ENCODE measurements around the gene ATP10A. TPM values are rescaled to one million over a fixed set of nuclear protein-coding genes. Genes with fewer than 3 reads are reported as not detected.
A peak's percentile ranks its signal among the peaks of the same experiment; 100 is the strongest.

The ATP10A gene
- polyA plus RNA-seq, 3 donors: 0.71 to 3.9 (median 0.92) TPM

GRCh38 chr15:25680686-25681025 is 182.5 kb downstream of the ATP10A start:
- intact Hi-C loops (cut with micrococcal nuclease): no loop called here
- Histone ChIP-seq H2AFZ (ENCODE audit: insufficient read depth, low read depth, low read length, poor library complexity, severe bottlenecking) (no peak overlapping the region), H3K9ac (ENCODE audit: insufficient read depth, low read length, poor library complexity, severe bottlenecking) (no peak overlapping the region), H3K4me2 (replicated peaks; ENCODE audit: extremely low read depth, low read length, poor library complexity, severe bottlenecking) (no peak overlapping the region), H3K79me2 (ENCODE audit: insufficient read depth, low read length) (no peaks in the 10 kb centered on the region), H3K36me3 (replicated peaks in 1 of 2; ENCODE audit: control insufficient read depth in 1 of 2, insufficient read depth in 2 of 2, low read length in 2 of 2) (peaks cover 0 to 28% of the 10 kb centered on the region in 2 donors), H3K27ac (ENCODE audit: low read depth in 1 of 2, low read length in 2 of 2) (no peak overlapping the region), H3K4me1 (ENCODE audit: control insufficient read depth in 1 of 2, insufficient read depth in 2 of 2, low read length in 2 of 2) (no peaks in the 10 kb centered on the region), H3K27me3 (ENCODE audit: control insufficient read depth in 2 of 2, insufficient read depth in 2 of 2, low read length in 2 of 2) (no peaks in the 10 kb centered on the region), H3K9me3 (replicated peaks in 1 of 2; ENCODE audit: control insufficient read depth in 1 of 2, insufficient read depth in 1 of 2, low read length in 2 of 2) (peaks cover 0 to 7% of the 10 kb centered on the region in 2 donors), H3K4me3 (replicated peaks in 1 of 3; ENCODE audit: low read depth in 2 of 3, low read length in 3 of 3) (no peak overlapping the region), H4K20me1 (ENCODE audit: insufficient read depth, low read length) (no peaks in the 10 kb centered on the region)
- WGBS (ENCODE audit: insufficient coverage): 97% methylated on average over 7 of the region's 9 CpGs
- H3K4me1 Mint-ChIP-seq: no peaks in the 10 kb centered on the region
- no peak overlapping the region for H3K27ac Mint-ChIP-seq
- H3K27me3 Mint-ChIP-seq (ENCODE audit: low read depth in 3 of 3): no peaks in the 10 kb centered on the region
- no peak for DNase-seq
- no peak overlapping the region for H3K4me3 Mint-ChIP-seq
- no peak for TF ChIP-seq CTCF (IDR thresholded peaks at IDR 0.05)
- H3K36me3 Mint-ChIP-seq: peaks cover 14 to 21% of the 10 kb centered on the region in 2 donors
- H3K9me3 Mint-ChIP-seq: peaks cover 4 to 13% (median 7%) of the 10 kb centered on the region in 7 donors

GRCh38 chr15:25679964-25680685 is 183.0 kb downstream of the ATP10A start:
- H3K36me3 Mint-ChIP-seq: peaks cover 14 to 21% of the 10 kb centered on the region in 2 donors
- H3K27ac Mint-ChIP-seq: peak overlapping the region in 1 of 7 donors; percentile 27
- Histone ChIP-seq H4K20me1 (ENCODE audit: insufficient read depth, low read length) (no peaks in the 10 kb centered on the region), H3K27ac (ENCODE audit: low read depth in 1 of 2, low read length in 2 of 2) (no peak overlapping the region), H3K9ac (ENCODE audit: insufficient read depth, low read length, poor library complexity, severe bottlenecking) (no peak overlapping the region), H3K4me2 (replicated peaks; ENCODE audit: extremely low read depth, low read length, poor library complexity, severe bottlenecking) (no peak overlapping the region), H3K4me1 (ENCODE audit: control insufficient read depth in 1 of 2, insufficient read depth in 2 of 2, low read length in 2 of 2) (no peaks in the 10 kb centered on the region), H3K79me2 (ENCODE audit: insufficient read depth, low read length) (no peaks in the 10 kb centered on the region), H3K9me3 (replicated peaks in 1 of 2; ENCODE audit: control insufficient read depth in 1 of 2, insufficient read depth in 1 of 2, low read length in 2 of 2) (peaks cover 0 to 7% of the 10 kb centered on the region in 2 donors), H3K4me3 (replicated peaks in 1 of 3; ENCODE audit: low read depth in 2 of 3, low read length in 3 of 3) (no peak overlapping the region), H2AFZ (ENCODE audit: insufficient read depth, low read depth, low read length, poor library complexity, severe bottlenecking) (no peak overlapping the region), H3K36me3 (replicated peaks in 1 of 2; ENCODE audit: control insufficient read depth in 1 of 2, insufficient read depth in 2 of 2, low read length in 2 of 2) (peaks cover 0 to 28% of the 10 kb centered on the region in 2 donors), H3K27me3 (ENCODE audit: control insufficient read depth in 2 of 2, insufficient read depth in 2 of 2, low read length in 2 of 2) (no peaks in the 10 kb centered on the region)
- no peak for DNase-seq
- no peaks in the 10 kb centered on the region for H3K4me1 Mint-ChIP-seq
- WGBS (ENCODE audit: insufficient coverage): 95% methylated on average over 19 of the region's 25 CpGs
- intact Hi-C loops (cut with micrococcal nuclease): no loop called here
- TF ChIP-seq CTCF (IDR thresholded peaks at IDR 0.05): no peak
- H3K9me3 Mint-ChIP-seq: peaks cover 4 to 13% (median 6%) of the 10 kb centered on the region in 7 donors
- no peak overlapping the region for H3K4me3 Mint-ChIP-seq
- no peaks in the 10 kb centered on the region for H3K27me3 Mint-ChIP-seq (ENCODE audit: low read depth in 3 of 3)

Measured in CD14-positive monocyte (primary cell).